ENCODE results near the gene SIGLEC6.

DNA sequence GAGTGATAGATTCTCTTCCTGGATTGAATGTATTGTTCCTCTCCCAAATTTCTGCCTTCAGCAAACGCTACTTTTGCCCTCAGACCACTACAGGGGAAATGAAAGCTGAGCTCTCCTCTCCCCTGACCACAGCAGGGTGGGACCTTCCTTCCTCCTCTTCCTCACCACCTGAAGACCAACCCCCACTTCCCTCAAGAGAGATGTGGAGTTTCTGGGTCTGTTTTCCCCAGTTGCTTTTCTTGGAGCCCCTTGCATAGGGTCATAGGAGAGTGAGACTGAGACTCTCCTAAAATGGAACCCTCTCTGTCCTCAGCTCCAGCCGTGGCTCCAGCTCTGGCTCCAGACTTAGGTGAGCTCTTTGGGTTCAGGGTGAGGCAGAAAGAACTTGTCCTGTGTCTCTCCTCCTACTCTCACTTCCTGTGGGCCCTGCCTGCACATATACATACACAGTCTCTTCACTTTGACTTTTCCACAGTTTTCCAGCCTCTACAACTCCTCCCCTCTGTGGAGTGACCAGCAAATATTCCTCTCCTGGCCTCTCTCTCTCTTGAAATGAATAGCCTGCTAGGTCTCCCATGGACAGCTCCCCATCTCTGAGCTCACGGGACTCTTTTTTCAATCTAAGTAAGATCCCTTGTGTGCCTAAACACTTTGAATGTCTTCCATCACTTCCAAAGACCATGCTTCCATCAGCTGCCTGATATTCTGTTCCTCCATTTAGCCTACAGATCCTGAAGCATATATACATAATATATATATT lies 20.4 kb upstream of the SIGLEC6 start:
- TF ChIP-seq, protein P1, sequence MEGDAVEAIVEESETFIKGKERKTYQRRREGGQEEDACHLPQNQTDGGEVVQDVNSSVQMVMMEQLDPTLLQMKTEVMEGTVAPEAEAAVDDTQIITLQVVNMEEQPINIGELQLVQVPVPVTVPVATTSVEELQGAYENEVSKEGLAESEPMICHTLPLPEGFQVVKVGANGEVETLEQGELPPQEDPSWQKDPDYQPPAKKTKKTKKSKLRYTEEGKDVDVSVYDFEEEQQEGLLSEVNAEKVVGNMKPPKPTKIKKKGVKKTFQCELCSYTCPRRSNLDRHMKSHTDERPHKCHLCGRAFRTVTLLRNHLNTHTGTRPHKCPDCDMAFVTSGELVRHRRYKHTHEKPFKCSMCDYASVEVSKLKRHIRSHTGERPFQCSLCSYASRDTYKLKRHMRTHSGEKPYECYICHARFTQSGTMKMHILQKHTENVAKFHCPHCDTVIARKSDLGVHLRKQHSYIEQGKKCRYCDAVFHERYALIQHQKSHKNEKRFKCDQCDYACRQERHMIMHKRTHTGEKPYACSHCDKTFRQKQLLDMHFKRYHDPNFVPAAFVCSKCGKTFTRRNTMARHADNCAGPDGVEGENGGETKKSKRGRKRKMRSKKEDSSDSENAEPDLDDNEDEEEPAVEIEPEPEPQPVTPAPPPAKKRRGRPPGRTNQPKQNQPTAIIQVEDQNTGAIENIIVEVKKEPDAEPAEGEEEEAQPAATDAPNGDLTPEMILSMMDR (IDR thresholded peaks at IDR 0.05 in 4 of 5, conservative IDR thresholded peaks at IDR 0.05 in 1 of 5) = no peak
- TF ChIP-seq POLR2A (IDR thresholded peaks at IDR 0.05) = no peak
